ENCODE results near the gene LMBR1. TPM values are rescaled to one million over a fixed set of nuclear protein-coding genes. Genes with fewer than 3 reads are reported as not detected.
A peak's percentile ranks its signal among the peaks of the same experiment; 100 is the strongest.

LMBR1 gene
- total and polyA plus RNA-seq, 2 of the 13 experiments (the other 11 are each of a cell fraction or from before 2014, with no cell fraction given): 20.9 to 39.6 TPM

DNA sequence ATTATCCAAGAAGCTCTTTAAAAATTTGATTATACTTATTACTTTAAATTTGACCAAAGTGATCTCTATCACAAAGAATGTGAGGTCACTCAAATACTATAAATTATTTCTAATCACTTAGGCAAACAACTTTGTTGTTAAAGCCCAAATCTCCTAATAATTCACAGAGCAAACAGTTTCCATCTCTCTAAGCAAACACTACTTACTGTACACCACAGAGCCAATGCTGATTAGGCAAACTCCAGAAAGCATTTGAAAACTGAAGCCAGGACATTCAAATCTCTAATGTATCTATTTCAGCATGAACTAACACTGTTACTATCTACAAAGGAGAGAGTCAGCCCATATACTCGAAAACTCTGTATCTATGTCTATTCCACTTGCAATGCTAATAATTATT is 145.3 kb downstream of the LMBR1 start (continued):
- TF ChIP-seq, protein P1, sequence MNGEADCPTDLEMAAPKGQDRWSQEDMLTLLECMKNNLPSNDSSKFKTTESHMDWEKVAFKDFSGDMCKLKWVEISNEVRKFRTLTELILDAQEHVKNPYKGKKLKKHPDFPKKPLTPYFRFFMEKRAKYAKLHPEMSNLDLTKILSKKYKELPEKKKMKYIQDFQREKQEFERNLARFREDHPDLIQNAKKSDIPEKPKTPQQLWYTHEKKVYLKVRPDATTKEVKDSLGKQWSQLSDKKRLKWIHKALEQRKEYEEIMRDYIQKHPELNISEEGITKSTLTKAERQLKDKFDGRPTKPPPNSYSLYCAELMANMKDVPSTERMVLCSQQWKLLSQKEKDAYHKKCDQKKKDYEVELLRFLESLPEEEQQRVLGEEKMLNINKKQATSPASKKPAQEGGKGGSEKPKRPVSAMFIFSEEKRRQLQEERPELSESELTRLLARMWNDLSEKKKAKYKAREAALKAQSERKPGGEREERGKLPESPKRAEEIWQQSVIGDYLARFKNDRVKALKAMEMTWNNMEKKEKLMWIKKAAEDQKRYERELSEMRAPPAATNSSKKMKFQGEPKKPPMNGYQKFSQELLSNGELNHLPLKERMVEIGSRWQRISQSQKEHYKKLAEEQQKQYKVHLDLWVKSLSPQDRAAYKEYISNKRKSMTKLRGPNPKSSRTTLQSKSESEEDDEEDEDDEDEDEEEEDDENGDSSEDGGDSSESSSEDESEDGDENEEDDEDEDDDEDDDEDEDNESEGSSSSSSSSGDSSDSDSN (CRISPR knock-in tag; IDR thresholded peaks at IDR 0.05): no peak
- TF ChIP-seq ZNF382 (CRISPR knock-in tag; IDR thresholded peaks at IDR 0.05; ENCODE audit: borderline replicate concordance) (no peak), IKZF4 (CRISPR knock-in tag; IDR thresholded peaks at IDR 0.05; ENCODE audit: borderline replicate concordance, low read depth, not compliant biosample characterization) (no peak), RBM39 (IDR thresholded peaks at IDR 0.05; ENCODE audit: low read depth, low read length, poor library complexity, severe bottlenecking) (no peak), KAT2B (IDR thresholded peaks at IDR 0.05; ENCODE audit: borderline replicate concordance, low read depth, low read length) (no peak), HOXA7 (CRISPR knock-in tag; IDR thresholded peaks at IDR 0.05) (no peak), KAT8 (CRISPR knock-in tag; IDR thresholded peaks at IDR 0.05) (0 out of 2 replicates have a peak, but pooled peaks have one; percentile 29), SP4 (CRISPR knock-in tag; IDR thresholded peaks at IDR 0.05) (no peak), FOXA3 (CRISPR knock-in tag; IDR thresholded peaks at IDR 0.05) (peak; percentile 71), NCOA2 (CRISPR knock-in tag; IDR thresholded peaks at IDR 0.05) (peak; percentile 78), ZHX1 (CRISPR knock-in tag; IDR thresholded peaks at IDR 0.05; ENCODE audit: low read depth) (no peak), ZNF234 (CRISPR knock-in tag; conservative IDR thresholded peaks at IDR 0.05) (no peak), ZIK1 (CRISPR knock-in tag; IDR thresholded peaks at IDR 0.05; ENCODE audit: borderline replicate concordance, low read depth) (no peak), KDM5A (IDR thresholded peaks at IDR 0.05; ENCODE audit: borderline replicate concordance, low read length) (no peak), ZNF225 (CRISPR knock-in tag; IDR thresholded peaks at IDR 0.05) (no peak)
- TF ChIP-seq, protein P2, sequence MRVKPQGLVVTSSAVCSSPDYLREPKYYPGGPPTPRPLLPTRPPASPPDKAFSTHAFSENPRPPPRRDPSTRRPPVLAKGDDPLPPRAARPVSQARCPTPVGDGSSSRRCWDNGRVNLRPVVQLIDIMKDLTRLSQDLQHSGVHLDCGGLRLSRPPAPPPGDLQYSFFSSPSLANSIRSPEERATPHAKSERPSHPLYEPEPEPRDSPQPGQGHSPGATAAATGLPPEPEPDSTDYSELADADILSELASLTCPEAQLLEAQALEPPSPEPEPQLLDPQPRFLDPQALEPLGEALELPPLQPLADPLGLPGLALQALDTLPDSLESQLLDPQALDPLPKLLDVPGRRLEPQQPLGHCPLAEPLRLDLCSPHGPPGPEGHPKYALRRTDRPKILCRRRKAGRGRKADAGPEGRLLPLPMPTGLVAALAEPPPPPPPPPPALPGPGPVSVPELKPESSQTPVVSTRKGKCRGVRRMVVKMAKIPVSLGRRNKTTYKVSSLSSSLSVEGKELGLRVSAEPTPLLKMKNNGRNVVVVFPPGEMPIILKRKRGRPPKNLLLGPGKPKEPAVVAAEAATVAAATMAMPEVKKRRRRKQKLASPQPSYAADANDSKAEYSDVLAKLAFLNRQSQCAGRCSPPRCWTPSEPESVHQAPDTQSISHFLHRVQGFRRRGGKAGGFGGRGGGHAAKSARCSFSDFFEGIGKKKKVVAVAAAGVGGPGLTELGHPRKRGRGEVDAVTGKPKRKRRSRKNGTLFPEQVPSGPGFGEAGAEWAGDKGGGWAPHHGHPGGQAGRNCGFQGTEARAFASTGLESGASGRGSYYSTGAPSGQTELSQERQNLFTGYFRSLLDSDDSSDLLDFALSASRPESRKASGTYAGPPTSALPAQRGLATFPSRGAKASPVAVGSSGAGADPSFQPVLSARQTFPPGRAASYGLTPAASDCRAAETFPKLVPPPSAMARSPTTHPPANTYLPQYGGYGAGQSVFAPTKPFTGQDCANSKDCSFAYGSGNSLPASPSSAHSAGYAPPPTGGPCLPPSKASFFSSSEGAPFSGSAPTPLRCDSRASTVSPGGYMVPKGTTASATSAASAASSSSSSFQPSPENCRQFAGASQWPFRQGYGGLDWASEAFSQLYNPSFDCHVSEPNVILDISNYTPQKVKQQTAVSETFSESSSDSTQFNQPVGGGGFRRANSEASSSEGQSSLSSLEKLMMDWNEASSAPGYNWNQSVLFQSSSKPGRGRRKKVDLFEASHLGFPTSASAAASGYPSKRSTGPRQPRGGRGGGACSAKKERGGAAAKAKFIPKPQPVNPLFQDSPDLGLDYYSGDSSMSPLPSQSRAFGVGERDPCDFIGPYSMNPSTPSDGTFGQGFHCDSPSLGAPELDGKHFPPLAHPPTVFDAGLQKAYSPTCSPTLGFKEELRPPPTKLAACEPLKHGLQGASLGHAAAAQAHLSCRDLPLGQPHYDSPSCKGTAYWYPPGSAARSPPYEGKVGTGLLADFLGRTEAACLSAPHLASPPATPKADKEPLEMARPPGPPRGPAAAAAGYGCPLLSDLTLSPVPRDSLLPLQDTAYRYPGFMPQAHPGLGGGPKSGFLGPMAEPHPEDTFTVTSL (CRISPR knock-in tag; IDR thresholded peaks at IDR 0.05; ENCODE audit: borderline replicate concordance): no peak

Measured in HepG2 (cell line).